T-helper 2 cell (primary cell): ENCODE results near the gene WASF2.
A peak's percentile ranks its signal among the peaks of the same experiment; 100 is the strongest.
"Not testable (repeated sequence)": the region's sequence is repeated elsewhere in the genome, so short reads cannot be mapped to it uniquely, and the experiment has no call there.

Experiments
- DNase-seq, 5 experiments: peaks; one replicate each; pipeline versions ENCODE4 v3.0.0 to v3.0.0-alpha.2; 2012 to 2022

WASF2 gene

DNA sequence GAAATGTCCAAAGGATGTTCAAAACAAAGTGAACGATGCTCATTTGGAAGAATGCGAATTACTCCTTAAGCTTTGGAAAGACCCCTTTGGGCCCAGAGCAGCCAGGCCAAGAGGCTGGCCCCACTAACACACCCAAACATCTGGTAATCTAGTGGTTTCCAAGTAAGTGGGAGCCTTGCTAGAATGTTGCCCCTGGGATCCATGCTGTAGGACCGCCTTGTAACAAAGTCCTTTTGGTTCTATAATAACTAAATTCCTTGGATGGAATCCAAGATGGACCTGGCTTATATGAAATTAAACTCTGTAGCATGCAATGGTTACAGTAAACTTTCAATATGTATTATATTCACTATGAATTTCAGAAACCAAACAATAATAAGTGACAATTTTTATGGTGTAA is 72.3 kb downstream of the WASF2 start:
- DNase-seq: no peak

DNA sequence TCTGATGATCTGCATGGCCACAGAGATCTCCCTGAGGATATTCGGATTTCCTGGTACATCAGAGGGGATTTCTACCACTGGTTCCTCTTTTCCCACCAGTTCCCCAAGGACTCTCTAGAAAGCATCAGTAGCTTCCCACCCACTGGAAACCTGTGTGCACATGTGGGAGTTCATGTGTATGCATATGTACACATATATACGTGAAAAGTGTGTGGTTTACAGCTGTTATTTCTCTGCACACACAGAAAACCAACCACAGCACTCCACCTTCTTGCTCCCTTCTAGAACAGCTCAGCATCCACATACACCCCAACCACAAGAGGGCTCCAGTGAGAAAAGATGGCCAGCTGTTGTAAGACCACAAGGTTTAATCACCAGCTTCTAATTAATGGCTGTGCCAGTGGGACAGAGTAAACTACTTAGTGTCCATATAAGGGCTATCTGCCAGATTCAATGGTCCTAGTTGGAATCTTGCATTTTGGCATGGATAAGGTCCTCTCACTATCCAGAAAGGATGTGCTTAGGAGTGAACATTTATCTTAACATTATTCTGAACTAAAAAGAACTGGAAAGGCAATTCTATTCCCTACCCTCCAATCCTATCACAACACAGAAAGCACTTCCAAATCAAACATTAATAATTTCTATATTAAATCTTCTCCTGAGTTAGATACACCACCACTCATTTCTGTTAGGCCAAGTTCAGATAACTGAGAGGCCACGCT is 73.4 kb downstream of the WASF2 start:
- peak in 2 of 5 experiments; percentile 28 to 89 for DNase-seq

DNA sequence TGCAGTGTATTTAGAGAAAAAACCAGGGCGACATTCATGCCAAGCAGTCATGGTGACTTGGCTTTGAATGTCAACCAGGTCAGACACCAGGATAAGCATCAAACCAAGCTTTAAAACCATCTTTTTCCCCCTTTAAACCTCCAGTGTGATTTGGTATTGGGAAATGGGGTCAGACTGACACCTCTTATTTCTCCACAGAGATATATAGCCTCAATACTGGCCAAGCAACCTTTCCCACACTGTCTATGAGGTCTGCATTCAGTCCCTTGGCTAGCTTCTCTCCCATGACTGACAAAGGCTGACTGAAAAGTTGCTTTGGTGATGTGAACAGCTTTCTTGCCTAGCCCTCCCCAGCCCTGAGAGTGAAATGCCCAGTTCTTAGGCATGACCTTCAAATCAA is 75.9 kb downstream of the WASF2 start:
- no peak for DNase-seq

DNA sequence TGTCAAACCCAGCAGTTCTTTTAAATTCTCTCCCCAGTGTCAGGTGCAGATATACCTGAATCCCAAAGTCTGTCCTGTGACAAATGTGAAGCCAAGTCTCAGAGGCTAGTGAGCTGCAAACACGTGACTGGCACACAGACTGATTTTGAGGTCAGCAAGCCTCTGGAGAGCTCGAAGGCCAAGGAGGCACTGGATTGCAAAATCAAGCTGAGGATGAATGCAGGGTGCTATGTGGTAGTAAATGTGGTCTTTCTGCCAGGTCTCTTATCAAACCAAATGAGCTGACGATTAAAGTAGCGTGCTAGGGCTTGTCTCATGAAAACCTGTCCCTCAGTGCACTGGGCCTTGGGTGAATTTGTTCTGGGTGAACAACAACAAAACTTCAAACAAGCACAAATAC is 77.0 kb downstream of the WASF2 start:
- DNase-seq: no peak

DNA sequence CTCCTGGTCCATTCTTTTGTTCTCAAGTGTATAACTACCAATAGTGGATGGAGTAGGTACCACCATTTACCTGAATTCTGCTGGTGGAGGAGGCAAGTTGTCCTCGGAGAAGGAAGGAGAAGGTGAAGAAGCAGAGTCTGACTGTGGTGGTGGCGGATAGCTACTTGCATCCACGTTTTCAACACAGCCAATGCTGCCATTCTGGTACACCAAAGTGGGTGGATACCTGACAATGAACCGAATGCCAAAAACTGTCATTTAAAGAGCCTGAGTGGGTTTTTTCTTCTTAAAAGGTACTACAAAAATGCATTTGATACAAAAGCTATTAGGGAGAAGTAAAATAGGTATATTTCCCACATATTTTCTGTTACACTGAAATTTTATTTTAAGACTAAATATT is 77.5 kb downstream of the WASF2 start:
- no peak for DNase-seq

DNA sequence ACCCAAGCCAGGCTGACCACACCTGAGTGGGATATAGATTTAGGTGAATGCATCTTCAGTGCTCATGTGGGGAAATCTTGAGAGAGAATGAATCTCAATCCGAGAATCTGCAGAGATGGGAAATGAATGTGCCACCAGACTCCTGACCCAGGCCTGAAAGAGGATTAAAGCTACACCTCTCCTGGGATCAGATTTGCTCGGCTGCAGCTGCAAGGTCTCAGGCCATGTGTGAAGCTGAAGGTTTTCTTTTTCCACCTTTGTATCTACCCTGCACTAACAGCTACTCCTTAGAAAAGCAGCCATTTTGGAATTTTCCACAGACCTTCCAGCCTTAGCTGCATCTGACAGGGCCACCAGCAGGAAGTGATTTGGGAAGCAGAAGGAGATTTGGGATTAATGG is 79.3 kb downstream of the WASF2 start:
- DNase-seq: no peak

DNA sequence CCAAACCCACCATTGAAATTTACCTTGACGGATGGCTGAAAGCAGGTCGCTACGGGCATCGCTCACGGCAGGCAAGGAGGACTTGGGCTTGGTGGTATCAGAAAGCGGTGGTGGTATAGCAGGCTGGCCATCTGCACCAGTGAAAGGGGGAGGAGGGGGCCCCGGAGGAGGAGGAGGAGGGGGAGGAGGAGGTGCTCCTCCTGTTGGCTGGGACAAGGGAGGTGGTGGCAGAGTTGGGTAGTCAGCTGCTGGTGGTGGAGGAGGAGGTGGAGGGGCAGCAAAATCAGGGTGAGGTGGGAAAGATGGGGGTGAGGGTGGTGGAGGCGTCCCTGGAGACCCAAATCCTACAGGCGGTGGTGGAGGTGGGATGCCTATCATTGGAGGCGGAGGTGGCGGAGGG is 80.3 kb downstream of the WASF2 start:
- no peak for DNase-seq

DNA sequence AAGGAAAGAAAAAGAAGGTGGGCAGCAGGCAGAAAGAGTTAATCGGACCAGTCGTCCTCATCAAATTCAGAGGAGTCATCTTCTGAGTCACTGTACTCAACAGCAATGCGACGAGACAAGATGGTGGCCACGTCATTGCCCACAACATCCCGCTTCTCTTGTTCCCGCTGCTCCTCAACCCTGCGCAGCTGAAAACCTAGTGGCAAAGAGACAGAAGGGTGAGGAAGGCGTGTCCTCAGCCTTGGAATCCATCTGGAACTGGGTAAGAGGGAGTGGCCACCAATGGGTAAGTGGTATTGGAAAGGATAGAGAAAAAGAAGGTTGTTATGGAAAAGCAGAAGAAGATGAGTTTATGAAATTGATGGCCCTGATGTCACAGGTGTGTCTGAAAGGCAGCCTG is 81.8 kb downstream of the WASF2 start:
- DNase-seq: no peak

DNA sequence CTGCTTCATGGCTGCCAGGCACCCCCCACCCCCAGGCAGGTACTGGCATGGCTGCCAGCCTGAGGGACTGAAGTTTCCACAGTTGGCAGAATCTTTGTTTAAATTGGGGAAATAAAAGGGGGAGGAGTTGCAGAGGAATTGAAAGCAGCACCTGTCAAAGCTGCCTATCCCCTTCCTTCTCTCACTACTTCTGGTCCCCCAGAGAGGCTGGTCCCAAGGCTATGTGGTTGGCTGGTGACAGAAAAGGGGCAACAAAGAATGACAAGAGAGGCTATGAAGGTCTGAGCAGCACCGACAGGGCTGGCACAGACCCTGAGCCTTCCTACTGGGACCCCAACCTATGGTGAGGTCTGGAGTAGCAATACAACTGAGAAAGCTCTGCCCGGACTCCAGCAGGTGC is 83.2 kb downstream of the WASF2 start:
- not testable (repeated sequence) for DNase-seq

DNA sequence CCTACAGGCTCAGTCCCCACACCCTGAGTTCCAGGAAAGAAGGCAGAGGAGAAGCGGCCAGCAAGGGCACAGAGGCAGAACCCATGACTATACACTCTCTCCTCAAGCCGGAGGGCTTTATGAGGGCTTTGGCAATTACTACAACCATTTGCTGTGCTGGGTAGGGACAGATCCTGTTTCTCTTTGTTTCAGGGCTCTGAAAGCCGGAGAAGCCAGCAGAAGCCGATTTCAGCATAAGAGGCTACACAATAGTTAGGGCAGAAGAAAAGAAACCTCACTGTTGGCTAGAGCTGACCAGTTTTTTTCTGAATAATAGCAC is 83.6 kb downstream of the WASF2 start:
- DNase-seq: no peak

DNA sequence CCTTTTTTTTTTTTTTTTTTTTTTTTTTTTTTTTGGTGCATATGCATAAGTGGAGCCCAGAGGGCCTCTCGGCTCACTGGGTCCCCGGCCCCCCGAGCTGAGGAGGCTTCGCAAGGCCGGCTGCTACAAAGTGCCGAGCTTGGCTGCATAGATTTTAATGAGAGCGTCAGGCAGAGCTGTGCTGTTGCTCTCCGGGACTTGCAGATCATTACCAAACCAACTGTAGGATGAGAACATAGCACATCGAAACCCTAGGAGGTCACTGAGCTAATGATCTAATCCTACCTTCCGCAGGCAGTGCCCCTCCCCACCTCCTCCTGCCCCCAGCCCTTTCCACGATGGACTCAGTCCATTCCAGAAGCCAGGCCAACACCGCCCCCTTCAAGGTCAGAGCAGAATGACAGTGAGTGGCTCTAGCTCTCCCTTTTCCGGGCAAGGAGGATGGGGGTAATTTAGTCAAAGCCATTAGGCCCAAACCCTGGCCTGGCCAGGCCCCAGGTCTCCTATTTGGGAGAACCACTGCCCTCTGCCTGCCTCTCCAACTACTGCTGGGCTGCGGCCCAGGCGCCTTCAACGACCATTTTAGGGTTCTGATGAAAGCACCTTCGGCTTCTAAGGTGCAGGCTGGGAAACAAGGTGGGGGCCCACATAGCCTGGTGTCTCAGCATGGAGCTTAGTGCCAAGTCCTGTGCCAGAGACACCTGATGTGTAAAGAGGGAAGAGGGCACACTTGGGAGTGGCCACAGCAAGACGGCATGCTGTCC is 84.2 kb downstream of the WASF2 start:
- not testable (repeated sequence) for DNase-seq

DNA sequence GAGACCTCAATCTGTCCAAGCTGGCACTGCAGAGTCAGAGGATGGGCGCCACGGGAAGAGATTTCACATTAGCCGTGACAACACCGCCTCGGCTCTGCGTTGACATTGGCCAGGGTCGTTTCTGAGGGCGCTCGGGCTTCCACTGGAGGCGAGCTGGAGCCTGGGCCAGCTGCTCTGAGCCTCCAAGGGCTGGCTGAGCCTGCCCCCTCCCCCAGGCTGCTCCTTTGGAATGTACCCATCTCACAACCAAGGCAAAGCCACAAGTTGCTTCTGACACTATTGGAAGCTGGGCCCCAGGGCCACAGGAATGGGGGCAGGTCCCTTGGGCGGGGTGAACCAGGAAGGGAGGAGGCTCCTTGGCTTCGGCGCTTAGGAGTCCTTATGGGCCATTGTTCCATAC is 84.9 kb downstream of the WASF2 start:
- no peak for DNase-seq

DNA sequence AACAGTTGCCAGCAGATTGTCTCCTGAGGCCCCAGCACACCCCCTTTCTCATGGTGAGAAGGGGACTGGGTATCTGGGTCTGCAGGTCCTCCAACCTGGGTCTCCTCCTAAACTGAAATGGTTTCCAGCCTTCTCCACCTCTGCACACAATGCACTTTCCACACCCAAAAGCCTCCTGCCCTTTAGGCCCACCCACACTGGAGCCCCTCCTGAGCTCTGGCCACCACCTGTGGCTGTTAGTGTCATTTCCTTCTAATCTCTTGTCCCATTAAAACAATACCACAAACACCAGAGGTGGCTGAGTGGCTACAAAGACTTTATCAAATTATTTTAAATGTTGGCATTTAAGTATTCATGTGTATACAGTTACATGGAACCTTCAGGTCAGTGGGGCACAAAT is 86.0 kb downstream of the WASF2 start:
- no peak for DNase-seq

DNA sequence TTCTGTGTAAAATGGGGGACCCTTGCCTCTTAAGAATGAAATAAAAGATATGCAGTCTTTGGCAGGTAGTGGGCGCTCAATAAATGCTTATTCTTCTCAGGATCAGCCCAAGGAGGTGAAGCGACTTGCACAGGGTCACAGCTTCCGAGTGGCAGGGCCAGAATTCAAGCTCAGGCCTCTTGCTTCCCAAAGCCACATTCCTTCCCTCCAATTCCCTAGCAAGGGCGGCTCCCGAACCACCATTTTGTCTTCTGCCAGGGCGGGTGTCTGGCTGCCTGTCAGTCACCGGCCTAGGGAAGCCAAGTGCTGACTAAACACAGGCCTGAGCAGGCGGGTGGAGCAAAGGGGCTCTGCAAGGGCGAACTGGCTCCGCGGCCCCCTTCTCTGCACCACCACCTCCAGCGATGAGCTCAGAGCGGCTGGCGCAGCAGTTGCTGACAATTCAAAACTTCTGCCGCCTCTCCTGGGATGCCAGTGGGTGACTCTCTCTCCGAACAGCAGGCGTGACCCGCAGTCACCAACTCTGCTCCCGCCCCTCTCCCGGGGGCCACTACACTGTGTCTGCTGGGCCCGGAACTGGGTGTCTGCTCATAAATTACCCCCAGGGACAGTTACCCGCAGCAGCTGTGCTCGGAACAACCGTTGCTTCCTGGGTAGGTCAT is 86.8 kb downstream of the WASF2 start:
- peak in 1 of 5 experiments; percentile 57 for DNase-seq

DNA sequence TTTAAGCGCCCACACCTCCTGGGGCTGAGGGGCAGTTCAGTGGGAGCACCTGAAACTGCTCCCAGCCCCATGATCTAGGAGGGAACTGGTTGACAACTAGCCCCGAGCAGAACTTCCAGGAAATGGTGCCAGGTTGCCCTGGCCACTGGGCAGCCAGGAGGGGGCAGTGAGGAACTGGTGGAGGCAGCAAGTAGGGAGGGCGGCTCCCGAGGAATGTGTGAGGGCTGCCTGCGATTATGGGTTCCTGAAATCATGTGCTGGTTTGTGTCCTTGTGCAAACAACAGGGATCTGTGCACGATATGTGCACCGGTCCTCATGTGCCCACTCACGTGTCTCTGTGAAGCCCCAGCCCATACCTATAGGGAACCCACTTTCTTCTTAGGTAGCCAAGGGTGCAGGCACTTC is 87.6 kb downstream of the WASF2 start:
- no peak for DNase-seq

DNA sequence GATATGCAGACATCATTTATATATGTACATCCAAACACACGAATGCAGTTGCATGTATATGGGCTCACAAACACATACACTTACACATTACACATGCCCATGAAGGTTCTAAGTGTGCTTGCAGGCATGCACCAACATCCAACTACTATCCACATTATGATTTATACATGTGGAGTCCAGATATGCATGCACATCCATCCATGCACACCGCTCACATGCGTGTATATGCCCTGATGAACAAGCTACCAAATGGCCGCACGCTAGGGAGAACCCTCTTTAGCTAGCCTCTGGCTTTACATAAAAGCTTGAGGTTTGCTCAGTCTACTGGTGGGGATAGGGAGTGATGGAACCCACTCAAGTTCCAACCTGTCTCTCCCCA is 89.0 kb downstream of the WASF2 start:
- DNase-seq: no peak

DNA sequence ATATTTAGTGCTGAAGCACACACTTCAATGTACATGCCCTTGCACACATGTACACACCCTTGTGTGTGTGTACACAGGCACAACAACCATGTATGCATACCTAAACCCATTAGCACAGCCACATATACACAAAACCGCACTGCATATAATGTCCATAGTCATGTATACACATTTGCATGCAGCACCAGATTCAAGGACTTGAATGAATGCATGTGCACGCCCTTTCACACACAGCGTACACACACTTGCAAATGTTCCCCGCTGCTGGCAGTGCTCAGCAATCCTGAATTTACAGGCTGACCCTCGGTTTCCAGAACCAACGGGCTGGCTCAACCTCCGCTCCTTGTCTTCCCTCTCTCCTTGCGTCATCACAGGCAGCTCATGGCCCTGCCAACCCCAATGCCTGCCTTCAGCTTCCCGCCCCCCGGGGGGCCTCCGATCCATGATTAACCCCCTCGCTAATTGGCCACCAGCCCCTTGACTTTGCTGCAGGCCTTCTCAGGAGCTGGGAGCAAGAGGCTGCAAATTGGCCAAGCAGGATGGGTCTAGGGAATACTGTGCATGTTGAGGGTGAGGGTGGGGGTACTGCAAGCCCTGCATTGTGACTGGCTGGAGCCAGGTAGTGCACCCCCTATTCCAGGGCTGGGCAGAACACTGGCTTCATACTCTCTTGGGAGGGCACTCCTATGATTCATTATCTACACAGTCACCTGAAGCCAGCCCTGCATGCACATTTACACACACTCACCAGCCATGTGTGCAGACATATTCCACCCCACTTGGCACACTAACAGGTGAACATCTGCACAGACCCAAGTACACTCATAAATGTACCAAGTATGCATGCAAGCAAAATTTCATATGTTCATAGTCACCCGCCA is 89.6 kb downstream of the WASF2 start:
- DNase-seq: no peak

DNA sequence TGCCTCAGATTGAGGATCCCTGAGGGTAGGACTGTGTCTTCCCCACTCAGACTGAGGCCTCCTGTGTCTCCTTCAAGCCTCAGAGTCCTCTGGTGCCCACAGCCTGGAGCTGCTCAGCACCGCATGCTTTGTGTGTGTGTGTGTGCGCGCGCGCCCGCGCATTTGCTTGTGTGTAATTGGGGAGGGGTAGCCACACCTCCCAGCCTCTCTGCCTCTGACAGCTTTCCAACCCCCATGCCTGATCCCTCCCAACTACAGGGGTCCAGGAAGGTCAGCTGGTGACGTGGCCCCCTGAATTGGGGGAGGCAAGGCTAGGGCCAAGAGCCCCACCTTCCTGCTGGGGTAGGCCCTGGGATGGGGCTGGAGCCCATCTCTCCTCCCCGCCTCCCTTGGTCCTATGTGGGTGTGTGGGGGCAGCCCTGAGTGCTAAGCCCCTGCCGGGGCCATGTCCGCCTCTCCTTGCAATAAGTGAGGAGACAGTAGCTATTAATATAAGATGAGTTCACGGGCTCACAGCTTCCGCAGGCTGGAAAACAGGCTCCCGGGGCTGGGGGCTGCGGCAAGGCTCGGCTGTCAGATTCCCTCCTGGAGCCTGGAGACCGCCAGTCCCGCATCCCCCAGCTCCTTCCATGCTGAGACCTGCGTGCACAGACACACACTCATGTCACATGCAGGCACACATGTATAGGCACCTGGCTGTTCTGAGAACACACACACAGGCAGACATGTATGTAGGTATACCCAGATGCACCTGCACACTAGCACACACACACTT is 90.5 kb downstream of the WASF2 start:
- no peak for DNase-seq

DNA sequence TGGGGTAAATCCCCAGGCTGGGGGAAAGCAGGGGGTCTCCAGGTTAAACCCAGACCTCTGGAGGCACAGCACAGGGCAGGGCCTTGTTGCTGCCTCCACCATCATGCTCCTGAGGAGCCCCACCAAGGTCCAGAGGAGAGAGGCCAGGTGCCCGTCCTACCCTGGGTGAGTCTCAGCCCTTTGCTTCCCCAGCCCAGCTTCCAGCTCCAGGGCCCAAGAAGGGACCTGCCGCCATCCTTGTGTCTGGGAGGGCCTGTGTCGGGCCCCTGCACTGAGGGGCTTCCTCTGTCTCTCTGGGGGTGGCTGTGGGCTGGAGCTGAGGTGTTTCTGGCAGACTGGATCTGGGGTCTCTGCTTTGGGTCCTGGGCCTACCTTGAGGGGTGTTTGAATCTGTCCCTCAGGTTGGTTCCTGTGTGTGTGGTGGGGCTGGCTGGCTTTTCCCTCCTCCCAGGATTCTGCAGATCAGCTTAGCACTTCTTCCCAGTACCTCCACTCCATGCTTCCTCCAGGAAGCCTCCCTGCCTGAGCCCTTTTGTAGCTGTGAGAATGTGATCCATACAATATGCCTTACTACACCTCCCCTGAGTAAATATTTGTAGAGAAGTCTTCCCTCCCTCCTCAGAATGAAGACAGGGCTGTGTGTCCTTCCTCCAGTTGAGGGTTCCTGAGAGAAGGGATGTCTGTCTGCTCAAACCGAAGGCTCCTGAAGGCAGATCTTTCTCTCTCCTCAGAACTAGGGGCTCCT is 91.4 kb downstream of the WASF2 start:
- DNase-seq: no peak

DNA sequence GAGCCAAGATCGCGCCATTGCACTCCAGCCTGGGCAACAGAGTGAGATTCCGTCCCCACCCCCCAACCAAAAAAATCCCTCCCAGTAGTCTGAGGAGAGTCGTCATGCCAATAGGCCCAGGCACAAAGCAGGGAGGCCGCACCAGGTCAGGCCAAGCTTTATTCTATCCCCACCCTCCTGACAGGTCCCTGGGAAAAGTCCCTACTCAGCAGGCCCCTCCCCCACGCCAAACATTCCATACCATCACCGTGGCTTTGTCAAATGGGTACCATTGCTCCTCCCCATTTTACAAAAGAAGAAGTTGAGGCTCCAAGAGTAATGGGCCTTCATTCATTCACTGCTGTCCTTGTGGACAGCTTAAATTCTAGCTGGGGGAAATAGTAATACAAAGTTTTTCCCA is 92.2 kb downstream of the WASF2 start:
- no peak for DNase-seq

DNA sequence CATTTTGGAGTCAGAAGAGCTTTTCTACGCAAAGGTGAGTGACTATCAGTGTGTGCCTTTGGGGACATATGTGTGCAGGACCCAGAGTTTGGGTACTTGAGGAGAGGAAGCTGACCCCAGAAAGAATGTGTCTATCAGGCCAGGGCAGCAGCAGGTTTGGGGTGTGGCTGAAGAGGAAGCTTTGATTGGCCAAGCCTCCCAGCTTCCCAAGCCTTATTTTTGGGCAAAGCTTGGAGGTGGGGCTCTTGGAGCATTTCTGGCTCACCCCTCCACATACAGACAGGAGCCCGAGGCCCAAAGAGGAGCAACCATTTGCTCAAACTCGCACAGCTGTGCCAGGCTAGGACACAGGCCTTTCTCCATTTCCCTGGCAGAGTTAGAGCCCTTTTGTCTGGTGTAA is 92.9 kb downstream of the WASF2 start:
- DNase-seq: no peak
